GM12865 (cell line): ENCODE data around the gene NAT16.
"Not testable (repeated sequence)": the region's sequence is repeated elsewhere in the genome, so short reads cannot be mapped to it uniquely, and the experiment has no call there.

Experiments used
- DNase-seq: peaks from one replicate; pipeline ENCODE4 v3.0.0; 2010; ENCODE audit warnings: low read depth
- H3K4me3 ChIP-seq: 2 replicates; pipeline ENCODE4 v1.5.1; 2011; ENCODE audit warnings: mild to moderate bottlenecking, low read depth, low read length, control low read depth
- CTCF ChIP-seq: IDR thresholded peaks from 2 replicates; pipeline ENCODE4 v1.5.1; 2011; ENCODE audit warnings: low read length, control low read depth, low read depth, inconsistent platforms; ENCODE audit not compliant: insufficient read depth; ENCODE audit errors: missing control alignments

The NAT16 gene

GRCh38 chr7:101123703-101124068 is 56.4 kb downstream of the NAT16 start:
- no peak overlapping the region for H3K4me3 ChIP-seq
- DNase-seq, result no peak
- TF ChIP-seq CTCF, result no peak

GRCh38 chr7:101122933-101123702 is 57.0 kb downstream of the NAT16 start:
- no peak for DNase-seq
- no peak for TF ChIP-seq CTCF
- H3K4me3 ChIP-seq, result peak overlapping the region; percentile 61

GRCh38 chr7:101121991-101122932 is 57.8 kb downstream of the NAT16 start:
- no peak for TF ChIP-seq CTCF
- H3K4me3 ChIP-seq, result peak overlapping the region; percentile 61
- peak; percentile 40 for DNase-seq

- DNase-seq, H3K4me3 ChIP-seq: not testable (repeated sequence)
Measured at GRCh38 chr7:101121631-101121990, 58.5 kb downstream of the NAT16 start.
